ENCODE measurements around the gene FBXW8.

GRCh38 chr12:116996093-116996492, 85.3 kb downstream of the FBXW8 start:
- no peak for TF ChIP-seq CTCF (IDR thresholded peaks at IDR 0.05)
- no peak for TF ChIP-seq EHF (CRISPR knock-in tag; IDR thresholded peaks at IDR 0.05)
- no peak for TF ChIP-seq MAX (IDR thresholded peaks at IDR 0.05)
- TF ChIP-seq MAFK (IDR thresholded peaks at IDR 0.05; ENCODE audit: partially characterized antibody) = no peak
